A204.1 (cell line): Measurements from ENCODE around the gene MADD.

Experiments used
- FAIRE-seq: peaks from 2 replicates; lab custom pipeline; 2012; peaks lifted over from hg19 to GRCh38; lab: Jason Lieb, UNC

MADD gene

GRCh38 chr11:47342036-47342803, 72.3 kb downstream of the MADD start:
- FAIRE-seq, result no peak

- no peak for FAIRE-seq
Observed at GRCh38 chr11:47342854-47343253, 72.9 kb downstream of the MADD start.

- no peak for FAIRE-seq
Observed at GRCh38 chr11:47345890-47346563, 76.1 kb downstream of the MADD start.

GRCh38 chr11:47347137-47347536, 77.2 kb downstream of the MADD start:
- FAIRE-seq, result no peak

GRCh38 chr11:47348131-47348802, 78.3 kb downstream of the MADD start:
- no peak for FAIRE-seq

- no peak for FAIRE-seq
Observed at GRCh38 chr11:47348859-47349258, 78.9 kb downstream of the MADD start.

- no peak for FAIRE-seq
Observed at GRCh38 chr11:47349521-47350095, 79.7 kb downstream of the MADD start.

- no peak for FAIRE-seq
Observed at GRCh38 chr11:47350315-47350714, 80.4 kb downstream of the MADD start.

GRCh38 chr11:47351156-47352126, 81.5 kb downstream of the MADD start:
- FAIRE-seq, result no peak

- FAIRE-seq, result no peak
Observed at GRCh38 chr11:47352556-47352955, 82.6 kb downstream of the MADD start, which contains the start of gene MYBPC3. MYBPC3 (minus strand) TSS chr11:47352702; CDS start chr11:47352647, 55 bp downstream.

GRCh38 chr11:47353978-47354774, 84.2 kb downstream of the MADD start:
- no peak for FAIRE-seq

- FAIRE-seq, result no peak
Observed at GRCh38 chr11:47354913-47355282, 85.0 kb downstream of the MADD start.

GRCh38 chr11:47355283-47356128, 85.6 kb downstream of the MADD start:
- no peak for FAIRE-seq

- FAIRE-seq, result no peak
Observed at GRCh38 chr11:47356129-47356997, 86.4 kb downstream of the MADD start.

GRCh38 chr11:47356998-47357329, 87.0 kb downstream of the MADD start:
- no peak for FAIRE-seq

GRCh38 chr11:47357985-47358730, 88.2 kb downstream of the MADD start:
- FAIRE-seq, result no peak

GRCh38 chr11:47358731-47359051, 88.8 kb downstream of the MADD start:
- no peak for FAIRE-seq

GRCh38 chr11:47359162-47359561, 89.2 kb downstream of the MADD start:
- no peak for FAIRE-seq
